Measurements from ENCODE around the gene USH2A. TPM values are rescaled to one million over a fixed set of nuclear protein-coding genes. Genes with fewer than 3 reads are reported as not detected.

Gene USH2A
- total RNA-seq, 2 experiments from 2014 or later: not detected

GRCh38 chr1:216123446-216124191, 299.6 kb downstream of the USH2A start:
- Mint-ChIP-seq H3K9me3 (no peaks in the 10 kb centered on the region), H3K36me3 (no peaks in the 10 kb centered on the region), H3K27me3 (no peaks in the 10 kb centered on the region), H3K27ac (no peak overlapping the region), H3K4me3 (no peak overlapping the region), H3K4me1 (no peaks in the 10 kb centered on the region)
- DNase-seq: no peak

- H3K27ac Mint-ChIP-seq: no peak overlapping the region
- H3K9me3 Mint-ChIP-seq: no peaks in the 10 kb centered on the region
- DNase-seq: no peak
Observed at GRCh38 chr1:216119600-216119999, 303.6 kb downstream of the USH2A start.

GRCh38 chr1:216114180-216114579, 309.1 kb downstream of the USH2A start:
- no peaks in the 10 kb centered on the region for H3K27me3 Mint-ChIP-seq
- H3K4me3 Mint-ChIP-seq: no peak overlapping the region
- H3K36me3 Mint-ChIP-seq: no peaks in the 10 kb centered on the region
- no peaks in the 10 kb centered on the region for H3K9me3 Mint-ChIP-seq
- H3K4me1 Mint-ChIP-seq: no peaks in the 10 kb centered on the region
- DNase-seq: no peak
- no peak overlapping the region for H3K27ac Mint-ChIP-seq

More at GRCh38 chr1:216119600-216119999, 303.6 kb downstream of the USH2A start:
- Mint-ChIP-seq H3K27me3 (no peaks in the 10 kb centered on the region), H3K4me1 (no peaks in the 10 kb centered on the region), H3K4me3 (no peak overlapping the region), H3K36me3 (no peaks in the 10 kb centered on the region)

GRCh38 chr1:216113181-216113580, 310.1 kb downstream of the USH2A start:
- Mint-ChIP-seq H3K9me3 (no peaks in the 10 kb centered on the region), H3K4me1 (no peaks in the 10 kb centered on the region), H3K4me3 (no peak overlapping the region), H3K36me3 (no peaks in the 10 kb centered on the region), H3K27me3 (no peaks in the 10 kb centered on the region), H3K27ac (no peak overlapping the region)
- no peak for DNase-seq

GRCh38 chr1:216111842-216112241, 311.4 kb downstream of the USH2A start:
- Mint-ChIP-seq H3K4me1 (no peaks in the 10 kb centered on the region), H3K36me3 (no peaks in the 10 kb centered on the region), H3K9me3 (peaks cover 1% of the 10 kb centered on the region), H3K4me3 (no peak overlapping the region), H3K27me3 (no peaks in the 10 kb centered on the region), H3K27ac (no peak overlapping the region)
- DNase-seq: no peak

- Mint-ChIP-seq H3K36me3 (no peaks in the 10 kb centered on the region), H3K27ac (no peak overlapping the region), H3K4me1 (no peaks in the 10 kb centered on the region), H3K9me3 (no peaks in the 10 kb centered on the region), H3K27me3 (no peaks in the 10 kb centered on the region), H3K4me3 (no peak overlapping the region)
- DNase-seq: no peak
Observed at GRCh38 chr1:216095400-216095799, 327.8 kb downstream of the USH2A start.

GRCh38 chr1:216090556-216090955, 332.7 kb downstream of the USH2A start:
- no peaks in the 10 kb centered on the region for H3K36me3 Mint-ChIP-seq
- no peaks in the 10 kb centered on the region for H3K9me3 Mint-ChIP-seq
- no peaks in the 10 kb centered on the region for H3K27me3 Mint-ChIP-seq
- H3K4me1 Mint-ChIP-seq: no peaks in the 10 kb centered on the region
- no peak overlapping the region for H3K27ac Mint-ChIP-seq
- no peak for DNase-seq
- H3K4me3 Mint-ChIP-seq: no peak overlapping the region

- Mint-ChIP-seq H3K9me3 (no peaks in the 10 kb centered on the region), H3K36me3 (no peaks in the 10 kb centered on the region), H3K27ac (no peak overlapping the region), H3K4me3 (no peak overlapping the region), H3K27me3 (no peaks in the 10 kb centered on the region), H3K4me1 (no peaks in the 10 kb centered on the region)
- no peak for DNase-seq
Observed at GRCh38 chr1:216086678-216087077, 336.6 kb downstream of the USH2A start.

- H3K4me3 Mint-ChIP-seq: no peak overlapping the region
- no peaks in the 10 kb centered on the region for H3K9me3 Mint-ChIP-seq
- no peaks in the 10 kb centered on the region for H3K27me3 Mint-ChIP-seq
- no peak for DNase-seq
- H3K27ac Mint-ChIP-seq: no peak overlapping the region
- H3K36me3 Mint-ChIP-seq: no peaks in the 10 kb centered on the region
- H3K4me1 Mint-ChIP-seq: no peaks in the 10 kb centered on the region
Observed at GRCh38 chr1:216081445-216081844, 341.8 kb downstream of the USH2A start.

- Mint-ChIP-seq H3K4me3 (no peak overlapping the region), H3K27me3 (no peaks in the 10 kb centered on the region), H3K36me3 (no peaks in the 10 kb centered on the region), H3K9me3 (peaks cover 3% of the 10 kb centered on the region), H3K4me1 (no peaks in the 10 kb centered on the region), H3K27ac (no peak overlapping the region)
- DNase-seq: no peak
Observed at GRCh38 chr1:216076751-216077150, 346.5 kb downstream of the USH2A start.

- Mint-ChIP-seq H3K9me3 (peaks cover 3% of the 10 kb centered on the region), H3K4me3 (no peak overlapping the region), H3K4me1 (no peaks in the 10 kb centered on the region), H3K27ac (no peak overlapping the region), H3K27me3 (no peaks in the 10 kb centered on the region), H3K36me3 (no peaks in the 10 kb centered on the region)
- DNase-seq: no peak
Observed at GRCh38 chr1:216075339-216075738, 347.9 kb downstream of the USH2A start.

GRCh38 chr1:216073793-216074595, 349.3 kb downstream of the USH2A start:
- H3K36me3 Mint-ChIP-seq: no peaks in the 10 kb centered on the region
- H3K27me3 Mint-ChIP-seq: no peaks in the 10 kb centered on the region
- no peak overlapping the region for H3K4me3 Mint-ChIP-seq
- no peak for DNase-seq
- H3K9me3 Mint-ChIP-seq: peaks cover 3% of the 10 kb centered on the region
- no peaks in the 10 kb centered on the region for H3K4me1 Mint-ChIP-seq
- H3K27ac Mint-ChIP-seq: no peak overlapping the region

- H3K36me3 Mint-ChIP-seq: no peaks in the 10 kb centered on the region
- H3K4me1 Mint-ChIP-seq: no peaks in the 10 kb centered on the region
- peaks cover 7% of the 10 kb centered on the region for H3K9me3 Mint-ChIP-seq
- H3K27ac Mint-ChIP-seq: no peak overlapping the region
- no peak for DNase-seq
- no peaks in the 10 kb centered on the region for H3K27me3 Mint-ChIP-seq
- no peak overlapping the region for H3K4me3 Mint-ChIP-seq
Observed at GRCh38 chr1:216071262-216071661, 352.0 kb downstream of the USH2A start.

GRCh38 chr1:216064643-216065042, 358.6 kb downstream of the USH2A start:
- no peaks in the 10 kb centered on the region for H3K27me3 Mint-ChIP-seq
- no peaks in the 10 kb centered on the region for H3K4me1 Mint-ChIP-seq
- no peaks in the 10 kb centered on the region for H3K36me3 Mint-ChIP-seq
- H3K27ac Mint-ChIP-seq: no peak overlapping the region
- DNase-seq: no peak
- H3K9me3 Mint-ChIP-seq: peaks cover 7% of the 10 kb centered on the region
- H3K4me3 Mint-ChIP-seq: no peak overlapping the region

GRCh38 chr1:216057947-216058346, 365.3 kb downstream of the USH2A start:
- H3K27me3 Mint-ChIP-seq: no peaks in the 10 kb centered on the region
- H3K27ac Mint-ChIP-seq: no peak overlapping the region
- no peaks in the 10 kb centered on the region for H3K4me1 Mint-ChIP-seq
- no peak for DNase-seq
- no peaks in the 10 kb centered on the region for H3K36me3 Mint-ChIP-seq
- H3K4me3 Mint-ChIP-seq: no peak overlapping the region
- H3K9me3 Mint-ChIP-seq: peaks cover 4% of the 10 kb centered on the region

GRCh38 chr1:216057063-216057462, 366.2 kb downstream of the USH2A start:
- Mint-ChIP-seq H3K27me3 (no peaks in the 10 kb centered on the region), H3K4me3 (no peak overlapping the region), H3K36me3 (no peaks in the 10 kb centered on the region), H3K4me1 (no peaks in the 10 kb centered on the region), H3K9me3 (peaks cover 2% of the 10 kb centered on the region), H3K27ac (no peak overlapping the region)
- DNase-seq: no peak
